Regular cardiac myocyte (primary cell): Measurements from ENCODE around the gene C2orf92. TPM values are rescaled to one million over a fixed set of nuclear protein-coding genes. Genes with fewer than 3 reads are reported as not detected.

ENCODE experiments used
- total RNA-seq: library from RNA; depleted of rRNA; stranded (reverse); fragments of >200 nt; gene quantifications from 2 replicates; pipeline ENCODE4 v1.2.3, GENCODE V29; 2014

Gene C2orf92
- total RNA-seq = 1.2 and 4.2 TPM in 2 replicates

DNA sequence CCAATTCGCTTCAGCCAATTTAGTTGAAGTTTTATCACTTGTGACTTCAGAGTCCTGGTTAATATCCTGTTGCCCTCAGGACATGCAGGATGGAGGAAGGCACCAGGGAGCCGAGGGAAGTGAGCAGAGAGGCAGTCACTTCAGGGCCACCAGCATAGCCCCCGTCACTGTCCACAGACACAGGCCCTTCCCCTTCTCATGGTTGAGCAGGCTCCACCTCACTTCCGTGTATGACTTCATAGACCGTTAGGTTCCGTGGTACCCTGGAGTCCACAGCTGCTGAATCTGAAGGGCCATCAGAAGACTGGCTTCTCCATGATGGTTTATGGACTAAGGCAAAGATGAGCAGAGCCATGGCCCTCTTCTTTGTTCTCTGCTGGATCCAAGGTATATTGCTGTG, at the start of gene C2orf92:
Gene C2orf92 (plus strand): TSS at position 266 of the 400 bp plus-strand sequence. CDS start 76 bp downstream, at position 342.

DNA sequence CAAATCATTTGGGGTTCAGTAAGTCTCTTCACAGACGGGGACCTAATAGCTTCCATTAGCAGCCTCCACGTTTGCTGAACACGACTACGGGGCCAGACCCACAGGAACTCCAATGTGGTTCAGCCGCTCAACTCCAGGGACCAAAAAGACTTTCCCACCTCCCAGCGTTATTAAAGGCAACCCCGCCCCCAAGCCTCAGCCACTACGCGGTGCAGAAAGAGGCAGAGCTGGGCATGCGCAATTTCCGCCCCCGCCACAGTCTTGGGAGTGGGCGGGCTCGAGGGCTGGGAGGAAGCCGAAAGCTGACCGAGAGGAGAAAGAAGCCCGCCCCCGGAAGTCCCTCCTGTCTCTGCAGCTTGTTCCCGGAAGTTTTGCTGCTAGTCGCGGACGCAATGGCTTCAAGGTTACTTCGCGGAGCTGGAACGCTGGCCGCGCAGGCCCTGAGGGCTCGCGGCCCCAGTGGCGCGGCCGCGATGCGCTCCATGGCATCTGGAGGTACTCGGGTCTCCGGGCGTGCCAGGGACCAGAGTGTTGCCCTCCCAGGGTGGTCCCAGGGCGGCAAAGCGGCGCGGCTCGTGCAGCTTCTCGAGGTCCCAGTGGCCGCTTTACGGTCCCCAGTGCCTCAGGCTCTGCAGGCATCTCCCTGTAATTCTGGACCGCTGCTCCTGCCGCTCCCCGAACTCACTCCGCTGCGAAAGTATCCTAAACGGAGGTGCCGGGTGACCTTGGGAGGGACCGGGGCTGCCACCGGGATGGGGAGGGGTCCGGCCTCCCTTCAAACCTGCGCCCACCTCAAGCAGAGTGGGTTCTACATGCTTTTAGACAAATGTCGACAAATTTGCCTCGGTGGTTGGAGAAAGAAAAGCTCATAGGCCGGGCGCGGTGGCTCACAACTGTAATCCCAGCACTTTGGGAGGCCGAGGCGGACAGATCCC, 23.6 kb upstream of the C2orf92 start, which contains the start of gene COX5B:
Gene COX5B (plus strand): TSS at position 368 of the 935 bp plus-strand sequence. CDS start 25 bp downstream, at position 393.

DNA sequence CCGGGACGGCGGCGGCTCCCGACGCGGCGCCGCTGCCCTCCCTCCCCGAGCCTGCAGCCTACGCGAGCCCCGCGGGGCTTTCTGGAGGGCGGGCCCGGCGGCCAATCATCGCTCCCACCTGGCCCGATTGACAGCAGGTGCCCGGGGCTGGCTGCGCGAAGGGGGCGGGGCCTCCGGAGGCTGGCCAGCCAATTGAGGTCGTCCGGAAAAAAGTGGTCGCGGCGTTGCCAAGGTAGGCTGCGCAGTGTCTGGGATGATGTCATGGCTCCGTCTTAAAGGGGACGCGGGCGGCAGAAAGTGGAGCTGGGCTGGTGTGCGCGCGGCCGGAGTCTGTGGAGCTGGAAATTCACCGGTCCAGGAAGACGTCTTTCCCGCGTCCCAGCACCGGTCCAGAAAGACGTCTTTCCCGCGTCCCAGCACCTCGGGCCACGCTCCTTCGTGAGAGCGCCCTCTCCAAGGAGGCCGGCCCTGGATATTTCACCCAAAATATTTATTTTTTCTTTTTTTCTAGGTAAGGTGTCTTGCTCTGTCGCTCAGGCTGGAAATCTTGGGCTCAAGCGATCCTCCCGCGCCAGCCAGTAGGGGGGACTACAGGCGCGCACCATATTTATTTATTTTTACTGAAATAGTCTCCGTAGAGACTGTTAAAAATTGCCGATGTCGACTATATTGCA, 5.4 kb upstream of the C2orf92 start, which contains the start of gene ACTR1B:
Gene ACTR1B (minus strand): TSS at position 83 of the 674 bp plus-strand sequence. CDS start 154 bp downstream, outside the sequence.

DNA sequence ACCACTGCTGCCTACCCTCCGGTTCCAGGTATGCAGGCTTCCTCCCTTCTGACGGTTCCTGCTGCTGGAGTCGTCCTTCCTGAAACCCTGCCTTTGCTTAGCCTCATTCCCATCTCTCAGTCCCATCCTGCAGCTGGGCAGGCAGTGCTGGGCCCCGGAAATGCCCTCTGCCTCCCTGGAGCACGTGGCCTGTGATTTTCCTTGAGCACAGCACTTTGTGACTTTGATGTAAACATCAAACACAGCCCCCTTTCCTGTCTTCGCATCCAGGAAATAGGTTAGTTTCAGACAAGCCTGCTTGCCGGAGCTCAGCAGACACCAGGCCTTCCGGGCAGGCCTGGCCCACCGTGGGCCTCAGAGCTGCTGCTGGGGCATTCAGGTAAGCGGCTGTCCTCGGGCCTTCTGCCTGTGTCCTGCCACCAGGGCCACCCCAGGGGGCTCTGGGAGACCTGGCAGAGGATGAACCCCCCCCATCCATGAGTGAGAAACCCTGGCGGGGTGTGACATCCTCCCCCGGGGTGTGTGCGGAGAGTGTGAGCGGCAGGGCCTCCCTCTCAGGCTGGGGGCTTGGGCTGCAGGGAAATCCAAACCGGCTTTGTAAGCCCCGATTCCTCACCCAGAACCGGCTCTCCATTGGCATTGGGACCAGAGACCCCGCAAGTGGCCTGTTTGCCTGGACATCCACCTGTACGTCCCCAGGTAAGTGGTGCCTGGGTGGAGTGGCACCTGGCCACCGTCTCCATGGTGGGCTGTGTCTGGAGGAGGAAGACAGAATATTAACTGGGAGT, 44.0 kb downstream of the C2orf92 start, which contains the start of gene ZAP70:
Gene ZAP70 (plus strand): TSS at position 281 of the 788 bp plus-strand sequence. CDS start 10,461 bp downstream, outside the sequence.

Other genes starting within 250 kb of the C2orf92 start
- 22.8 and 31.3 TPM in 2 replicates for gene ANKRD36B, start 79.8 kb upstream of the C2orf92 start, total RNA-seq
- gene COX5B, start 23.7 kb upstream of the C2orf92 start, total RNA-seq = 270 and 373 TPM in 2 replicates
- gene ACTR1B, start 5.7 kb upstream of the C2orf92 start, total RNA-seq = 66.1 and 66.5 TPM in 2 replicates
- 0.28 TPM in 1 of 2 replicates, not detected in the other for gene ZAP70, start 43.9 kb downstream of the C2orf92 start, total RNA-seq